ENCODE measurements around the gene TMEM238L.

The TMEM238L gene

GRCh38 chr17:10804546-10804945 lies 647 bp upstream of the TMEM238L start:
- no peak for DNase-seq (ENCODE audit: low spot score)

- DNase-seq (ENCODE audit: low spot score) = no peak
Observed at GRCh38 chr17:10803350-10803749, 549 bp downstream of the TMEM238L start.

- DNase-seq (ENCODE audit: low spot score) = no peak
Observed at GRCh38 chr17:10802496-10803284, 1.2 kb downstream of the TMEM238L start.

GRCh38 chr17:10799407-10799806 lies 4.5 kb downstream of the TMEM238L start:
- no peak for DNase-seq (ENCODE audit: low spot score)

- DNase-seq (ENCODE audit: low spot score) = no peak
Observed at GRCh38 chr17:10798910-10799309, 5.0 kb downstream of the TMEM238L start.

- DNase-seq (ENCODE audit: low spot score) = no peak
Observed at GRCh38 chr17:10798332-10798749, 5.6 kb downstream of the TMEM238L start.

GRCh38 chr17:10797476-10798328 lies 6.2 kb downstream of the TMEM238L start:
- DNase-seq (ENCODE audit: low spot score) = no peak

GRCh38 chr17:10793816-10794215 lies 10.1 kb downstream of the TMEM238L start:
- DNase-seq (ENCODE audit: low spot score) = no peak

GRCh38 chr17:10793256-10793655 lies 10.6 kb downstream of the TMEM238L start:
- DNase-seq (ENCODE audit: low spot score) = no peak

GRCh38 chr17:10792151-10792550 lies 11.7 kb downstream of the TMEM238L start:
- DNase-seq (ENCODE audit: low spot score) = no peak

GRCh38 chr17:10790491-10791401 lies 13.2 kb downstream of the TMEM238L start:
- DNase-seq (ENCODE audit: low spot score) = no peak

- no peak for DNase-seq (ENCODE audit: low spot score)
Observed at GRCh38 chr17:10789694-10790271, 14.1 kb downstream of the TMEM238L start.

GRCh38 chr17:10787306-10788045 lies 16.4 kb downstream of the TMEM238L start:
- no peak for DNase-seq (ENCODE audit: low spot score)

GRCh38 chr17:10785295-10785694 lies 18.6 kb downstream of the TMEM238L start:
- no peak for DNase-seq (ENCODE audit: low spot score)

- no peak for DNase-seq (ENCODE audit: low spot score)
Observed at GRCh38 chr17:10779609-10780008, 24.3 kb downstream of the TMEM238L start.

GRCh38 chr17:10777890-10778289 lies 26.0 kb downstream of the TMEM238L start:
- no peak for DNase-seq (ENCODE audit: low spot score)

GRCh38 chr17:10777131-10777807 lies 26.6 kb downstream of the TMEM238L start:
- no peak for DNase-seq (ENCODE audit: low spot score)

- no peak for DNase-seq (ENCODE audit: low spot score)
Observed at GRCh38 chr17:10776381-10776780, 27.5 kb downstream of the TMEM238L start.

GRCh38 chr17:10775740-10776356 lies 28.1 kb downstream of the TMEM238L start:
- DNase-seq (ENCODE audit: low spot score) = no peak

GRCh38 chr17:10775058-10775457 lies 28.8 kb downstream of the TMEM238L start:
- no peak for DNase-seq (ENCODE audit: low spot score)
